Measurements from ENCODE around the gene ALAS1.

DNA sequence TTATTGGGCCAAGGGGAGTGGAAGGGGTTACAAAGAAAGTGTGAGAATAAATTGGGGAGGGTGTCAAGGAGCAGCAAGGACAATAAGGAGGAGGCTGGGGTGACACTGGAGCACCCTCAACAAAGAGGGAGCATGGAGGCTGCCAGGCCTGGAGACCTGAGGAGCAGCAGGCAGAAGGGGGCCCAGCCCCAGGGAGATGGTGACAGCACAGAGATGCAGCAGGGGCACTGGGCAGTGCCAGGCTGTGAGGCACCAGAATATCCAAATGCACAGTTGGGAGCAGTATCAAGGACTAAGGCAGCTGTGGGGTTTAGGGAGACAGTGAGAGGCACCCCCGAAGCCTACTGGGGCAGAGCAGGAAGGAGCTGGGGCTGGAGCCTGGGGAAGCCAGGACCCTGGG is 19.4 kb upstream of the ALAS1 start:
- TF ChIP-seq, protein P1, sequence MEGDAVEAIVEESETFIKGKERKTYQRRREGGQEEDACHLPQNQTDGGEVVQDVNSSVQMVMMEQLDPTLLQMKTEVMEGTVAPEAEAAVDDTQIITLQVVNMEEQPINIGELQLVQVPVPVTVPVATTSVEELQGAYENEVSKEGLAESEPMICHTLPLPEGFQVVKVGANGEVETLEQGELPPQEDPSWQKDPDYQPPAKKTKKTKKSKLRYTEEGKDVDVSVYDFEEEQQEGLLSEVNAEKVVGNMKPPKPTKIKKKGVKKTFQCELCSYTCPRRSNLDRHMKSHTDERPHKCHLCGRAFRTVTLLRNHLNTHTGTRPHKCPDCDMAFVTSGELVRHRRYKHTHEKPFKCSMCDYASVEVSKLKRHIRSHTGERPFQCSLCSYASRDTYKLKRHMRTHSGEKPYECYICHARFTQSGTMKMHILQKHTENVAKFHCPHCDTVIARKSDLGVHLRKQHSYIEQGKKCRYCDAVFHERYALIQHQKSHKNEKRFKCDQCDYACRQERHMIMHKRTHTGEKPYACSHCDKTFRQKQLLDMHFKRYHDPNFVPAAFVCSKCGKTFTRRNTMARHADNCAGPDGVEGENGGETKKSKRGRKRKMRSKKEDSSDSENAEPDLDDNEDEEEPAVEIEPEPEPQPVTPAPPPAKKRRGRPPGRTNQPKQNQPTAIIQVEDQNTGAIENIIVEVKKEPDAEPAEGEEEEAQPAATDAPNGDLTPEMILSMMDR (IDR thresholded peaks at IDR 0.05 in 4 of 5, conservative IDR thresholded peaks at IDR 0.05 in 1 of 5) = no peak
- TF ChIP-seq POLR2A (IDR thresholded peaks at IDR 0.05) = no peak

All from gastrocnemius medialis (tissue), 4 donors.